Stimulated activated CD8-positive, alpha-beta memory T cell treated with anti-CD3 and anti-CD28 coated beads, Interleukin-4, amount 100 ng/mL, for 48 hours (primary cell): ENCODE results near the gene FAF1.

Source experiments
- DNase-seq: peaks from one replicate; pipeline ENCODE4 v3.0.0-alpha.2; 2020

FAF1 gene

DNA sequence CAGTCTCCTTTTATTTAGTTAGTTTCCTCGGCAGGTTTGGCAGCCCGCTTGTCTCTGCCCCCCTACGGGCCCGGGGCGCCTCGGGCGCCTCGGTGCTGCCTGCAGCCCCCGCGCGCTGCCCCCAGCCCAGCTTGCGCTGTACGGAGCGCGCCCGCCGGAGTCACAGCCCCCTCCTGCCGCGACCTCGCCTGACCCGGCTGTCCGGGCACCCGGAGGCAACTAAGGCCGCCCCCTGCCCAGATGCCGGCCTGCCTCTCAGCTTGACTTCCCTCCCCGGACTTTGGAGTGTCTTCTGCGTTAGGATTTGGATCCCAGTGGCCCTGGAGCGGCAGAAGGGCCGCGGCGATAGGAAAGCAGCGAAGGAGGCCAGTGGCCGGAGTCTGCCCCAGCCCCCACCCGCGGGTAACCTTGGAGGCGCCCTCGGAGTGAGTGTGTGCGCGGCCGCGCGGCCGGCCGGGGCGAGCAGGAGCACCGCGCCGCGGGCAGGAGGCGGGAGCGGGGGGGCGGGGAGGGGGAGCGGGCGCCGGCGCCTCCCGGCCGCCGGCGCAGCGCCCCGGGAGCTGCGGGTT, 17.6 kb upstream of the FAF1 start:
- DNase-seq: no peak

DNA sequence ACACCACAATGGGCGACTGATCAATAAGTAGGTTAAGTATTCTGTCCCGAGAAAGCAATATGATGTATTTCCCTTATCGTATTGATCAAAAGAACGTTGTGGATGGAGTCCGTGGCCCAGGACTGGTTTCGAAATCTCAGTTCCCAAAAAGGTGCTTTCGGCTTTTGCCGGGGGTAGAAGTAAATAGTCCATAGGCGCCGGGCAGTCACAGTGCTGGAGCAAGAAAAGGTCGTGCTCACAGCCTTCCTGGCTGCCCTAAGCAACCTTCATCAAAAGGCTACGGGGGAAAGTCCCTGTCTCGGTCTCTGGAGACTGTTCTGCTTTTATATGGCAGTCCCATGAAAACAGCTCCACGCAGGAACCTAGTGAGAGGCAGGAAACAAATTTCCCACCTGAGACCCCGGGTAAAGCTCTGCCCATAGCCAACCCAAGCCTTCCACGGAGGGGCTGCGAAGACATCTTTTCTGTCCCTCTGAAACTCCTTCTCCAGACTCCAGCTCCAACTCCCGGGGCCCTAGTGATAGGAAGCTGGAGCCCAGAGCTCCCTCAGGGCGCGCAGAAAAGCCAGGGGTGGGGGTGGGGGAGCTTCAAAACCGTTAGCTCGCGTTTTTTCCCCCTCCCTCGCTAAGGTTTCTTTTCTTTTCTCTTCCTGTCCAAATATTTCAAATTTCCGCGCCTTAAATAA, 17.0 kb upstream of the FAF1 start:
- peak; percentile 37 for DNase-seq

DNA sequence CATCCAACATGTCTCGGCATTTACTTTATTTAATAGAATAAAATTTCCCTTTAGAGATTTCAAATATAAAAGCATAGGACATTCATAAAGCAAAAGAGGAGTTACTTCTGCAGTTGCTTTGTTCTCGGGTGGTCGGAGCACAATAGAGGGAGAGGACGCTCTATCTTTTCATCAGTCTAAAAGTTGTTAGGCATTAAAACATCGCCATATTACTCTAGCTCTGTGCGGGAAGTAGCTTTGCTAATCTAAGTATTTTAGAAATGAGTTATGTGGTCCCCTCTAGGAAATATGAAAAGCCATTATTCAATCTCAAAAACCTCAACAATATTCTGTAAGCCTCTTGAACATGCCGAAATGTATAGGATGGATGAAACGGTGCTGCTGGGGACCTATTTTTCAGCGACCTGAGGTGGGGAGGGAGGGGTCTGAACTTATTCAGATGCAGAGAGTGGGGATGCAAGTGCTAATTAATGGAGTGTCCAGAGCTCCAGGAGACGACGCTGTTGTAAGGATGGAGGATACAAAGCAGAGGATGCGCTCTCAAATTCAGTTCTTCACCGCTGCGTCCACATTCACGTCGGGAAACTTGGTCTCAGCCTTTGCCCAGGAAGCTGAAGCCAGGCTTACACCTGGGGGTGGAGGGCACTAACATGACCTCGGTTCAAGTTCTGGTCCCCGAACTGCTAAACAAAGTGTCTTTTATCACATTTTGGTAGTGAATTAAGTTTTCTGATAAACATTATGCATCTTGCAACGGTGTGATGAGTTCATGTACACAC, 16.2 kb upstream of the FAF1 start:
- DNase-seq: no peak

GRCh38 chr1:50975436-50975835, 15.4 kb upstream of the FAF1 start:
- no peak for DNase-seq

DNA sequence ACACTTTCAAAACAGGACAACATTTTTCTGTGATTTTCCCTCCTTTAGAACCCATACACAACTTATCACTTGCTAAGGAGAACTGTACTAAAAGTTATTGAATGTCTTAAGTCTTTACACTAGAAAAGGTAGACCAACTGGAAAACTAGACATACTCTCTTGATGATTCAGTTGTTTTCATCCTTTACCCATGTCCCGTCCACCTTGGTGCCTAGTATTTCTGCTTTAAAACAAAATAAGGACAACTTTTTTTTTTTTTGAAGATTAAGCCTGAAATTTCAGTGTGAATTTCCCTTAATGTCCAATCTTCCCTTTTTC, 14.5 kb upstream of the FAF1 start:
- DNase-seq: no peak

DNA sequence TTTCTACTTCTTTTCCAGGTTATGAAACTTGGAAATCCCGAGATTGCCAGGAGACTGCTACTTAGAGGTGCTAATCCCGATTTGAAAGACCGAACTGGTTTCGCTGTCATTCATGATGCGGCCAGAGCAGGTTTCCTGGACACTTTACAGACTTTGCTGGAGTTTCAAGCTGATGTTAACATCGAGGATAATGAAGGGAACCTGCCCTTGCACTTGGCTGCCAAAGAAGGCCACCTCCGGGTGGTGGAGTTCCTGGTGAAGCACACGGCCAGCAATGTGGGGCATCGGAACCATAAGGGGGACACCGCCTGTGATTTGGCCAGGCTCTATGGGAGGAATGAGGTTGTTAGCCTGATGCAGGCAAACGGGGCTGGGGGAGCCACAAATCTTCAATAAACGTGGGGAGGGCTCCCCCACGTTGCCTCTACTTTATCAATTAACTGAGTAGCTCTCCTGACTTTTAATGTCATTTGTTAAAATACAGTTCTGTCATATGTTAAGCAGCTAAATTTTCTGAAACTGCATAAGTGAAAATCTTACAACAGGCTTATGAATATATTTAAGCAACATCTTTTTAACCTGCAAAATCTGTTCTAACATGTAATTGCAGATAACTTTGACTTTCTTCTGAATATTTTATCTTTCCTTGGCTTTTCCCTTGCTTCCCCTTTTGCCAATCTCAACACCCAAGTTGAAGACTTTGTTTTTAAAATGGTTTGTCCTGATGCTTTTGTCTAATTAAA, 14.0 kb upstream of the FAF1 start:
- DNase-seq: no peak

- DNase-seq: no peak
Measured at GRCh38 chr1:50973255-50973654, 13.2 kb upstream of the FAF1 start.

DNA sequence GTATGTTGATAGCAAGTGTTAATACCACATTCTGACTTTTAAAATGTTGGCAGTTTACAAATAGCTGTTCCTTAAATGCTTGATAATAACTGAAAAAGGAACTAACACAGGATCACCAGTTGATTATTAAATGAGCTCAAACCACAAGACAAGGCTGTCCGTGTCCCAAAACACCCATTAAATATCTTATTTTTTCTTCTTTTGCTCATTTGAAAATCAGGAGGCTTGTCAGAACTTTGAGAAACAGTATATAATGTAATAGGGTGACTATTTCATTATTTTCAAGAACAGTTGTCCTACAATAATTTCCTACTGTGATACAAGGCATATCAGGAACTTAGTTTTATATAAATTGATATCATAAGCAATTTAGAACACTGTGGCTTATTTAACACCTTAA, 12.7 kb upstream of the FAF1 start:
- DNase-seq: no peak

GRCh38 chr1:50971748-50972305, 11.8 kb upstream of the FAF1 start:
- DNase-seq: no peak

DNA sequence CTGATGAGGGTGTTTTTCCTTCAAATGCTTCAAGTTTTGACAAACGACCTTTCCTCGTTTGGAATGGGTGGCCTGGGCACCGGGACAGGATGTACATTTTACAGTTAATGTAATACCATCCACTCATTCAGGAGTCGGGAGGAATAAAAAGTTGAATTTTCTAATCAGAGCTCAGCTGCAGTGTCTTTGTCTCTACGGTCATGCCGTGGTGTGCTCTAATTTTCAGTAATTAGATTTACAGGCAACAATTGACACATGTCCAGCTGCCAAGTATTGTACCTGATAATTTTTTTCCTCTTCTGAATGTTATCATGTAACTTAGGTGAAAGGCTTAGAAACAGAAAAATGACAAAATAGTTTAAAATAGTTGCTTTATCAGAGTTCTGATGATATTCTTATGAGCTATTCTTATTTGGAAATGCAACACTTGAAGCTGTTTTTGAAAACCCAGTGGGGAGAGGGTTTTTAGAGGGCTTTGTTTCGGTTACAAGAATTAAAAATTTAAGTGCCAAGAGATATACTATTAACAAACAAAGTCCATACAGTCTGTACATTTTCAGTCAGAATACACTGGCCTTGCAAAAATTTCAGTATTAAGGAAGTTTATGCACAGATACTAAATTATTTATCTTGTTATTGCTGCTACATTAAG, 11.0 kb upstream of the FAF1 start:
- no peak for DNase-seq

GRCh38 chr1:50970509-50970887, 10.4 kb upstream of the FAF1 start:
- no peak for DNase-seq

DNA sequence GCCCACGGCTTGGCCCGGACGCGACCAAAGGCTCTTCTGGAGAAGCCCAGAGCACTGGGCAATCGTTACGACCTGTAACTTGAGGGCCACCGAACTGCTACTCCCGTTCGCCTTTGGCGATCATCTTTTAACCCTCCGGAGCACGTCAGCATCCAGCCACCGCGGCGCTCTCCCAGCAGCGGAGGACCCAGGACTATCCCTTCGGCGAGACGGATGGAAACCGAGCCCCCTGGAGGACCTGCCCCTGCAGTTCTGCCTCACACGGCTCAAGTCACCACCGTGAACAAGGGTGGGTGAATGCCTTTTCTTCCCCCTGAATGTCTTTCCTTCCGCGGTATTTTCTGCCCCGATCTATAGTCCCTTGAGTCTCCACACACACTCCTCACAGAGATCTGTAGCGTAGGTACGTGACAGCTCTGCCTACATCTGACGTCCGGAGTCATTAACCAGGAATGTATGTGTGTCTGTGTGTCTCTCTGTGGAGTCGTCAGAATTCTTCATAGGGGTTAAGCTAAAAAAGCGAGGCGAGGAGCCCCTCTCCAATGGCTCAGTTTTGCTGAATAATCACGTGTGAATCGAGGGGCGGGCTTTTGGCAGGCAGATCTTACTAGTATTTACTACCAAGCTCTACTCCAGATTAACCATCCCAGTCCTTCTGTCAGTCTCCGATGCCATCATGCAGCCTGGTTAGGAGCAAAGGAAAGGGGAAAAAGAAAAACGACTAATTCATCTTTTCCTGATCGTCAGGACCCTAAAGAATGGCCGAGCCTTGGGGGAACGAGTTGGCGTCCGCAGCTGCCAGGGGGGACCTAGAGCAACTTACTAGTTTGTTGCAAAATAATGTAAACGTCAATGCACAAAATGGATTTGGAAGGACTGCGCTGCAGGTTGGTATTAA, 9.8 kb upstream of the FAF1 start, which contains the start of gene CDKN2C:
Gene CDKN2C, plus strand, starts transcription at position 635 of the 898 bp plus-strand sequence. Its CDS starts 124 bp downstream, at position 759.
- DNase-seq: peak; percentile 59

GRCh38 chr1:50968821-50969610, 8.9 kb upstream of the FAF1 start:
- peak; percentile 66 for DNase-seq

DNA sequence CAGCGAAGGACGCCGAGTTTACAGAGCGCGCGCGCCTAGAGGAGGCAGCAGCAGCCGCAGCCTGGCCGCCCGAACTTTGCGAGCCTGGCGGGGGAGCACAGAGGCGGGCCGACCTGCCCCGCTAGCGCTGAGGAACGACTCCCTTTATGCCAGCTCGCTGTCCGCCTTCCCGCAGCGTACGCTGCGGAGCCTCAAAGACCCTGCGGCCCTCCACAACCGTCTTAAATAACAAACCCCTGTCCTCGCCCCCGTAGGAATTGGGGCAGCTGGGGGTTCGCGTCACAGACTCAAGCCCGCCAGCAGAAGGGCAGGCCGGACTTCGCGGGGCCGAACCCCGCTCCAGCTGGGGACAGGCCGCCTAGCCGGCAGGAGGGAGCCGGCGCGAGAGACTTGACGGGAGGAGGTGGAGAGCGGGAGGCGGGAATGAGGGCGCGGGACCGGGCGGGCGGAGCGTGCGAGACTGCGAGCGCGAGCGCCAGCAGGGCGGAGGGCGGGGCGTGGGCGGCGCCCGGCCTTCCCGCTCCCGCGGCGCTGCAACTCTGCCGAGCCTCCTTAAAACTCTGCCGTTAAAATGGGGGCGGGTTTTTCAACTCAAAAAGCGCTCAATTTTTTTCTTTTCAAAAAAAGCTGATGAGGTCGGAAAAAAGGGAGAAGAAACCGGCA, 8.2 kb upstream of the FAF1 start:
- peak; percentile 84 for DNase-seq

DNA sequence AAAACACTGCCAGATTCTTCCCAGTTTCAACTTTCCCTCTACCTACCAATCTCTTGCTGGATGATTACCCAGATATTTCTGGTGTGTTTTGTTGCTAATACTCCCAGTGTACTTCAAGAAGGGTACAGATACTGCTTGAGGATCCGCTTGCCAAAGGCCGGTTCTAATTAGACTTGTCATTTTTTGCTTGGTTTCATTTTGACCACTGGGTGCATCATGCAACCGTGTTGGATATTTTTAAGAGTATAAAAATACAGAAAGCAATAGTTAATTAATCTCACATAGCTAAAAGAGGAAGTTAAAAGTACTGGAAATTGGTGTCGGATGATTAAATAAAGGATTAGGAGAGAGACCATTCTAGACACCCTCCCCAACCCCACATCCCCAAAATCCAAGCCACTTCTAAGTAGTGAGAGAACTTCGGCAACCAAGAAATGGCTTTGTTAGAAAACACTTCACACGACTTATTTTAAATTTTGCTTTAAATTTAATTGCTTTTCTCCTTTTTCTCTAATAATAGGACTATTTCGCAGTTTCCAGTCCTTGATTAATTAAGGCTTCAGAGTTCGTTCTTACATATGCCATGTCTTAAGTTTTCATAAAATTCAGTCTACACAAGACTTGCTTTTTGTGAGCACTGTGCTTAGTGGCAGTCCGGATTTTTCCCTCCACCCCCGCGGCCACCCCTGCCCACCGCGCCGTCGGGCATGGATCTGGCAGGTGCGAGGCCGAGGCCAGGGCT, 7.5 kb upstream of the FAF1 start:
- DNase-seq: no peak

DNA sequence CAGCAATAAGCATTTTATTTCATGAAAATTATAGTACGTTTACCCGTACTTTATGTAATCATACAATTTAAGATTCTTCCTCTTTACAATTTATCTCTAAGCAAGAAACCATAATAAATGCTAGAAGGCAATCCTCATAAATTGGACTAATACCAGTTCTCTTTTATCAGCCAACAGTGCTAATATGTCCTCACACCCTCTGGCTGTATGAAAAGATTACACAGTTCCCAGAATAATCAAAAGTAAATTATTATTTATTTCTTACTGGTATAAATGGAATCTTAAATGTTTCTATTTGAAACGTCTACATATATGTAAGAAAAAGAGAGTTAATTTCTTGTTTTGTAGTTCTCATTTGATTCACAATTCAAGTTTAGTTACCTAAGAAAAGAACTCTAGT, 6.9 kb upstream of the FAF1 start:
- DNase-seq: no peak

GRCh38 chr1:50964863-50965262, 4.8 kb upstream of the FAF1 start:
- DNase-seq: no peak

DNA sequence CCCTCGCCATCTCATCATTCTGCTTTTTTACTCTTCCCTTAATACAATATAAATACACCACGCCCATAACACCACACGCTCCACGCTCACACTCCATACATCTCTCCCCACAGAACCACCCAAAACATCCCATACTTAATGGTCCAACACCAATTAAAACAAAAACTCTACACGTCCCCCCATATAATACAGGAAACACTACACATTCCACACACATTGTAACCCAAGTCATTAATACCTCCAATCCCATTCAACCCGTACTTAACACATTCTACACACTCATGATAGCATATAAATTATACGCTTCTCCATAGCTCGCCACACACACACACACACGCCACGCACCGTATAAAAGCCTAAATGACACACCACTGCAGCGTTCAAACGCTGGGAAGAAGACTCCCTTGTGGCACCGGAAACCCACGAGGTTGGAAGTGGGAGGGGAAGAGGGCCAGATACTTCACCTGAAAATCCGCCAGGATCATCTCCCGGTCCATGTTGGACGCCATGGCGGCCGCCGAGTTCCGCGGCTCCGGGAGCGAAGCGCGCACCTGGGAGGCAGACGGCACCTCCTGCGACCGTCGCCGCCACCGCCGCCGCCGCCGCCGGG, 659 bp downstream of the FAF1 start:
- peak; percentile 56 for DNase-seq

DNA sequence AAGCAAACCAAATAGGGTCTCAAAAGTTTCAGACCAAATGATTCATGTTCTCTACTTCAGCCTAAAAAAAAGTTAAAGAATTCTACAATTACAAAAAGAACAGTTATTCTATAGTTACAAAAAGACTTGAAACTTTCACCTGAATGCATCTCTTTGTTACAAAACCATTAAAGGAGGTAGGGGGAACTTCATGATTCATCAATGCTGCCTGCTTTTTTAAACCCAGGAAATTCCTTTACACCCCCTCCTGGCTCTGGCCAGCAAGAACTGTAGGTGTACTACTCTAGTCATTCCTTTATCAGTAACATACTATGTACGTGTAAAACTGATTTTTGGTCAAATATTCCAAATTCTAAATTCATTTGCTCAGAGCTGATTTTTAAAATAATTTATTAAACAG, 5.0 kb downstream of the FAF1 start:
- DNase-seq: no peak
